Measurements from ENCODE around the gene ZNF324B.
"Not testable (repeated sequence)": the region's sequence is repeated elsewhere in the genome, so short reads cannot be mapped to it uniquely, and the experiment has no call there.

ZNF324B gene

DNA sequence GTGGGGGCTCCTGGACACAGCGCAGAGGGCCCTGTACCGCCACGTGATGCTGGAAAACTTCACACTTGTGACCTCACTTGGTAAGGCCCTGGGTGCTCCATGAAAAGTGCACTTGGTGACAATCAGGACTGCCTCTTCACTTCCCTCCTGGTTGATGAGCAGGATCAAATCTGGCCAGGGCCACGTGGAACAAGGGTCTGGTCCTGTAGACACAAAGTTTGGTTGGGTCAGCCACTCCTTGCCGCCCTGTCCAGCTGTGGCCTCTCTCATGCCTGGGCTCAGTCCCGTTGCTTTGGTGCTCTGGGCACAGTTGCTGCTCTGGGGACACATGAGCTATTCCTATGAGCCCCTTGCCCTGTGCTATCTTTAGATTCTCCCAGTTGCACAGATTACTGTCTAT is 2.3 kb downstream of the ZNF324B start:
- TF ChIP-seq POLR2A (IDR thresholded peaks at IDR 0.05; ENCODE audit: low read depth, low read length) (no peak), TAF1 (IDR thresholded peaks at IDR 0.05; ENCODE audit: low read depth, low read length) (no peak), PAX5 (IDR thresholded peaks at IDR 0.05; ENCODE audit: insufficient read depth, low read length, severe bottlenecking) (no peak), POLR2AphosphoS5 (IDR thresholded peaks at IDR 0.05; ENCODE audit: low read depth, low read length) (no peak), POU2F2 (IDR thresholded peaks at IDR 0.05; ENCODE audit: low read depth, low read length) (no peak), SPI1 (IDR thresholded peaks at IDR 0.05; ENCODE audit: low read depth, low read length) (no peak)
- FAIRE-seq (no peak), DNase-seq (ENCODE audit: insufficient read length, low spot score) (no peak)

DNA sequence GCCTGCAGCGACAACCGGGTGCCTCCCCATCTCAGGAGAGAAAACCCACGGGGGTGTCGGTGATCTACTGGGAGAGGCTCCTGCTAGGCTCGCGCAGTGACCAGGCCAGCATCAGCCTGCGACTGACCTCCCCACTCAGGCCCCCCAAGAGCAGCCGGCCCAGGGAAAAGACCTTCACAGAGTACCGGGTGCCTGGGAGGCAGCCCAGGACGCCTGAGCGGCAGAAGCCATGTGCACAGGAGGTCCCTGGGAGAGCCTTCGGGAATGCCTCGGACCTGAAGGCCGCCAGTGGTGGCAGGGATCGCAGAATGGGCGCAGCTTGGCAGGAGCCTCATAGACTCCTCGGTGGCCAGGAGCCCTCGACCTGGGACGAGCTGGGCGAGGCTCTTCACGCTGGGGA is 3.9 kb downstream of the ZNF324B start:
- DNase-seq (ENCODE audit: insufficient read length, low spot score) (no peak), FAIRE-seq (no peak)
- no peak for TF ChIP-seq PAX5 (IDR thresholded peaks at IDR 0.05; ENCODE audit: insufficient read depth, low read length, severe bottlenecking)
- no peak for TF ChIP-seq SPI1 (IDR thresholded peaks at IDR 0.05; ENCODE audit: low read depth, low read length)
- no peak for TF ChIP-seq POLR2AphosphoS5 (IDR thresholded peaks at IDR 0.05; ENCODE audit: low read depth, low read length)
- TF ChIP-seq TAF1 (IDR thresholded peaks at IDR 0.05; ENCODE audit: low read depth, low read length), result no peak
- no peak for TF ChIP-seq POU2F2 (IDR thresholded peaks at IDR 0.05; ENCODE audit: low read depth, low read length)
- TF ChIP-seq POLR2A (IDR thresholded peaks at IDR 0.05; ENCODE audit: low read depth, low read length), result no peak

DNA sequence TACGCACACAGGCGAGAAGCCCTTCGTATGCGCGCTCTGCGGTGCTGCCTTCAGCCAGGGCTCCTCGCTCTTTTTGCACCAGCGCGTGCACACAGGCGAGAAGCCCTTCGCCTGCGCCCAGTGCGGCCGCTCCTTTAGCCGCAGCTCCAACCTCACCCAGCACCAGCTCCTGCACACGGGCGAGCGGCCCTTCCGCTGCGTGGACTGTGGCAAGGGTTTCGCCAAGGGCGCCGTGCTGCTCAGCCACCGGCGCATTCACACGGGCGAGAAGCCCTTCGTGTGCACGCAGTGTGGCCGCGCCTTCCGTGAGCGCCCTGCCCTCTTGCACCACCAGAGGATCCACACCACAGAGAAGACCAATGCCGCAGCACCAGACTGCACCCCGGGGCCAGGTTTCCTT is 4.7 kb downstream of the ZNF324B start:
- no peak for DNase-seq (ENCODE audit: insufficient read length, low spot score)
- no peak for FAIRE-seq
- TF ChIP-seq SPI1 (IDR thresholded peaks at IDR 0.05; ENCODE audit: low read depth, low read length), result no peak
- TF ChIP-seq PAX5 (IDR thresholded peaks at IDR 0.05; ENCODE audit: insufficient read depth, low read length, severe bottlenecking), result no peak
- TF ChIP-seq TAF1 (IDR thresholded peaks at IDR 0.05; ENCODE audit: low read depth, low read length), result no peak
- no peak for TF ChIP-seq POU2F2 (IDR thresholded peaks at IDR 0.05; ENCODE audit: low read depth, low read length)
- TF ChIP-seq POLR2A (IDR thresholded peaks at IDR 0.05; ENCODE audit: low read depth, low read length), result no peak
- no peak for TF ChIP-seq POLR2AphosphoS5 (IDR thresholded peaks at IDR 0.05; ENCODE audit: low read depth, low read length)

DNA sequence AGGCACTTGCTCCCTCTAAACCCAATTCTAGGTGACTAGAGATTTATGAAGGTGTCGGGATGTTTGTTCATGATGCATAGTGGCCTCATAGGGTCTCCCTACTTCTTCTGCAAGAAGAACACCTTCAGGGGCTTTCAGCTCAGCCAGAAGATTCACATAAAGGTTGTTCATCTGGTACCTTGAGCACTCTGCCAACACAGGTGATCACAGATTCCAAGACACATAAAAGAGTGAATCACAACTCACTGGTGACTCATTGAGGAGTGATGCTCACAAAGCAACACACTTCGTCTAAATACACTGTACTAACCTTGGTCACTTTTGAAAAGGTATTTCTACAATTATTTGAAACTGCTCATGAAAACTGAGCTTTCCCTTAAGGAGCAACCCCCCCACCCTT is 8.6 kb downstream of the ZNF324B start:
- DNase-seq (ENCODE audit: insufficient read length, low spot score), result no peak
- no peak for TF ChIP-seq TAF1 (IDR thresholded peaks at IDR 0.05; ENCODE audit: low read depth, low read length)
- no peak for TF ChIP-seq SPI1 (IDR thresholded peaks at IDR 0.05; ENCODE audit: low read depth, low read length)
- TF ChIP-seq PAX5 (IDR thresholded peaks at IDR 0.05; ENCODE audit: insufficient read depth, low read length, severe bottlenecking), result no peak
- no peak for TF ChIP-seq POU2F2 (IDR thresholded peaks at IDR 0.05; ENCODE audit: low read depth, low read length)
- TF ChIP-seq POLR2AphosphoS5 (IDR thresholded peaks at IDR 0.05; ENCODE audit: low read depth, low read length), result no peak
- no peak for TF ChIP-seq POLR2A (IDR thresholded peaks at IDR 0.05; ENCODE audit: low read depth, low read length)
- FAIRE-seq, result peak; percentile 26

DNA sequence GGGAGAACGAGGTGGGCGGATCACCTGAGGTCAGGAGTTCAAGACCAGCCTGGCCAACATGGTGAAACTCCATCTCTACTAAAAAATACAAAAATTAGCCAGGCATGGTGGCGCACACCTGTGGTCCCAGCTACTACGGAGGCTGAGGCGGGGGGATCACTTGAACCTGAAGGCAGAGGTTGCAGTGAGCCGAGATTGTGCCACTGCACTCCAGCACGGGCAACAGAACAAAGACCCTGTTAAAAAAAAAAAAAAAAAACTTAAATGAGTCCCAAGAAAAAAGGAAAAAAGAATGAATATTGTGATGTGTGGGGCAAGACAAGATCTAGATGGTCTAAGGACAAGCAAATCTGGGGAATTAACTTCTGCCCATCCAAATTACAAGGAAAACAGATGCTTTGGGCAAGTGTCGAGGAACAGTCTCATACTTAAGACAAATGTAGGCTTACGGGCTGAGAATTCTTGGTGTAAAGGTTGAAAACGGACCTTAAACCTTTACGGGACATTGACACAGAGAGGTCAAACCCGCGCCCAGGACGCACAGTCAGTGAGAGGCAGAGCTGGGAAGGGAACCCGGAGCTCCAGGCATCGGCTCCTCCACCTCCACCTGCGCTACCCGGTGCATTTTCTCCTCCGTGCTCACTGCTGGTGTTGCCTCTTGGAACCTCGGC is 14.8 kb downstream of the ZNF324B start:
- no peak for DNase-seq (ENCODE audit: insufficient read length, low spot score)
- no peak for TF ChIP-seq POLR2AphosphoS5 (IDR thresholded peaks at IDR 0.05; ENCODE audit: low read depth, low read length)
- no peak for TF ChIP-seq TAF1 (IDR thresholded peaks at IDR 0.05; ENCODE audit: low read depth, low read length)
- TF ChIP-seq POU2F2 (IDR thresholded peaks at IDR 0.05; ENCODE audit: low read depth, low read length), result no peak
- TF ChIP-seq PAX5 (IDR thresholded peaks at IDR 0.05; ENCODE audit: insufficient read depth, low read length, severe bottlenecking), result no peak
- no peak for TF ChIP-seq SPI1 (IDR thresholded peaks at IDR 0.05; ENCODE audit: low read depth, low read length)
- no peak for TF ChIP-seq POLR2A (IDR thresholded peaks at IDR 0.05; ENCODE audit: low read depth, low read length)
- no peak for FAIRE-seq

DNA sequence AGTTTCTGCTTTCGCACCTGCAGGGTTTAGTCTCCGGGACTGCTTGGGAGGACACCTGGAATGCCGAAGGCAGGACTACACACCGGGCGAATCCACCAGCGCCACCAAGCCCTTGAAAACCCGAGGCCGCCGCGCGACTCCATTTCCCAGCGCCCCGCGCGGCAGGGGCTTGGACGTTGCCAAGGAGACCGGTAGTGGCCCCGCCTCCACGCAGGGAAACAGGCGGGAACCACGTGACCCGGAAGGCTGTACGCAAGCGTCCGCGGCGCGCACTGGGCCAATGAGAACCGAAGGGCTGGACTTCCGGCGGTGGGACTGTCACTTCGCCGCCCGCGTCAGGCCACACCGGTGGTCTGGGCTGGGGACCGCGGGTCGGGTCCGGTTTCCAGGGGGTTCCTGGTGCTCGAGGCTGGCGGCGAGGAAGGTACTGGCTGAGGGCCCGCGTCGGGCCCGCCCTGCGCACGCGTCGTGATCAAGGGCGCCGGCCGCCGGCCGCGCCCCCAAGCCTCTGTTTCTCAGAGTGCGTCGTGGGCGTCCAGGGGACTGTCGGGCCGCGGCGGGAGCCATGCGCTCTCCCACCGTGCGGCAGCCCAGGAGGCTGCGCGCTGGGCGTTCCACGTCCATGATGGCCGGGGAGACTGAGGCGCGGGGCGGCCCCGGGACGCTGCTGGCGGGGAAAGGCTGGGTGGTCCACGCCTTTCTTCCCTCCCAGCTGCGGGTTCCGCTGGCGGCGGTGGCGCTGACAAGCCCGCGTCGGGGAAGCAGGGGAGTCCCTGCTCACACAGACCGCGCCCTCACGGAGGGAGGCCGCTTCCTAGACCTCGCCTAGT is 15.6 kb downstream of the ZNF324B start, which contains the start of gene ZNF324:
Gene ZNF324 (plus strand): TSS at position 321 of the 830 bp plus-strand sequence. CDS start 2,106 bp downstream, outside the sequence.
- peak; percentile 99 for DNase-seq (ENCODE audit: insufficient read length, low spot score)
- TF ChIP-seq POU2F2 (IDR thresholded peaks at IDR 0.05; ENCODE audit: low read depth, low read length), result no peak
- TF ChIP-seq SPI1 (IDR thresholded peaks at IDR 0.05; ENCODE audit: low read depth, low read length), result no peak
- TF ChIP-seq POLR2A (IDR thresholded peaks at IDR 0.05; ENCODE audit: low read depth, low read length), result peak; percentile 68; the same call in 1 of the 2 replicates
- TF ChIP-seq TAF1 (IDR thresholded peaks at IDR 0.05; ENCODE audit: low read depth, low read length), result peak; percentile 75
- no peak for TF ChIP-seq PAX5 (IDR thresholded peaks at IDR 0.05; ENCODE audit: insufficient read depth, low read length, severe bottlenecking)
- peak; percentile 77 for TF ChIP-seq POLR2AphosphoS5 (IDR thresholded peaks at IDR 0.05; ENCODE audit: low read depth, low read length)
- peak; percentile 99 for FAIRE-seq

DNA sequence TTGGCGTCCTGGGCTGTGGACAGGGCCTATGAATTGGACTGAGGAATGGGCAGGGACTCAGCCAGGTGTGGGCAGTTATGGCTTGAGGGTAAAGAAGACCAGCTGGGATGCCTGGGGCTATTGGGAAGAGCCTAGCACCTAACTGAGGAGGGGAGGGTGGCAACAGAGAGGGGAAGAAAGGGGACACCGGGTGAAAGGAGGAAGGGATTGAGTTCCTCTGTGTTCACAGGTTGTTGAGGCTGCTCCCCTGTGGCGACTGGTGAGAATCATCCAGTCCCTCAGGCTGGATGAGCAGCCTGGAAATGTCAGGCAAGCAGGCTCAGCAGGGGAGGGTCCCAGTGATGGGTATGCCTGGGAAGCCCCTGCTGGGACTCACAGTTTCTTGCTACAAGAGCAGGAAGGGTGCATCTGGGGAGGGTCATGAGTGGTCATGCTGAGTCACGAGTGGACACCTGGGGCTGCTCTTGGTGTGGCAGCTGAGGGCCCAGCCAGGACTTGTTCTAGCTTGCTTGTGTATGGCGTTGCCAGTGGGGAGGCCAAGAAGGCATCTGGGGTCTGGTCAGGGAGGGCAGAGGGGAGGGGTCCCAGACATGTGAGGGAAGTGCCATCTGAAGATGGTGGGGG is 16.9 kb downstream of the ZNF324B start:
- no peak for TF ChIP-seq SPI1 (IDR thresholded peaks at IDR 0.05; ENCODE audit: low read depth, low read length)
- TF ChIP-seq POU2F2 (IDR thresholded peaks at IDR 0.05; ENCODE audit: low read depth, low read length), result 0 out of 2 replicates have a peak, but pooled peaks have one; percentile 8
- DNase-seq (ENCODE audit: insufficient read length, low spot score), result no peak
- FAIRE-seq, result no peak

DNA sequence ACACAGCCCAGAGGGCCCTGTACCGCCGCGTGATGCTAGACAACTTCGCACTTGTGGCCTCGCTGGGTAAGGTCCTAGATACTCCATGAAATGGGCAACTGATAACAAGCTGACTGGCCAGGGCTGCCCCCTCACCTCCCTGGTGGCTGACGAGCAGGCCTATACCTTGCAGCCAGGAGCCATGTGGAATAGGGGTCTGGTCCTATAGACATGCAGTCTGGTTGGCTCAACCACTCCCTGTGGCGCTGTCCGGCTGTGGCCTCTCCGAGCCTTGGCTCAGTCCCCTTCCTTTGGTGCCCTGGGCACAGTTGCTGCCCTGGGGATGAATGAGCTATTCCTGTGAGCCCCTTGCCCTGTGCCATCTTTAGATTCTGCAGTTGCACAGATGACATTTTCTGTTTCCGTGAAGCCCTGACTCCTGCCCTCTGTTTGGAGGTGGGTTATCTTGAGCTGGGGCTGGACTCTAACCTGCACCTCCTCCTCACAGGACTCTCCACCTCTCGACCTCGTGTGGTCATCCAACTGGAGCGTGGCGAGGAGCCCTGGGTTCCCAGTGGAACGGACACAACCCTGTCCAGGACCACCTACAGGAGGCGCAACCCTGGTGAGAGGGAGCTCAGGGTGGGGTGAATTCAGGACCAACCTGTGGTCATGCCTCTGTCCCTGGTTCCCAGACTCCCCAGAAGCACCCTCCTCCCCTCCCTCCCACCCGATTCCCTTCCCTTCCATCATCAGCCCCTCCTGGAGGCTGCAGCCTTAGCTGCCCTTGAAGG is 18.0 kb downstream of the ZNF324B start:
- no peak for TF ChIP-seq POLR2AphosphoS5 (IDR thresholded peaks at IDR 0.05; ENCODE audit: low read depth, low read length)
- no peak for TF ChIP-seq PAX5 (IDR thresholded peaks at IDR 0.05; ENCODE audit: insufficient read depth, low read length, severe bottlenecking)
- no peak for TF ChIP-seq POU2F2 (IDR thresholded peaks at IDR 0.05; ENCODE audit: low read depth, low read length)
- TF ChIP-seq SPI1 (IDR thresholded peaks at IDR 0.05; ENCODE audit: low read depth, low read length), result no peak
- TF ChIP-seq TAF1 (IDR thresholded peaks at IDR 0.05; ENCODE audit: low read depth, low read length), result no peak
- no peak for TF ChIP-seq POLR2A (IDR thresholded peaks at IDR 0.05; ENCODE audit: low read depth, low read length)
- FAIRE-seq (no peak), DNase-seq (ENCODE audit: insufficient read length, low spot score) (no peak)

DNA sequence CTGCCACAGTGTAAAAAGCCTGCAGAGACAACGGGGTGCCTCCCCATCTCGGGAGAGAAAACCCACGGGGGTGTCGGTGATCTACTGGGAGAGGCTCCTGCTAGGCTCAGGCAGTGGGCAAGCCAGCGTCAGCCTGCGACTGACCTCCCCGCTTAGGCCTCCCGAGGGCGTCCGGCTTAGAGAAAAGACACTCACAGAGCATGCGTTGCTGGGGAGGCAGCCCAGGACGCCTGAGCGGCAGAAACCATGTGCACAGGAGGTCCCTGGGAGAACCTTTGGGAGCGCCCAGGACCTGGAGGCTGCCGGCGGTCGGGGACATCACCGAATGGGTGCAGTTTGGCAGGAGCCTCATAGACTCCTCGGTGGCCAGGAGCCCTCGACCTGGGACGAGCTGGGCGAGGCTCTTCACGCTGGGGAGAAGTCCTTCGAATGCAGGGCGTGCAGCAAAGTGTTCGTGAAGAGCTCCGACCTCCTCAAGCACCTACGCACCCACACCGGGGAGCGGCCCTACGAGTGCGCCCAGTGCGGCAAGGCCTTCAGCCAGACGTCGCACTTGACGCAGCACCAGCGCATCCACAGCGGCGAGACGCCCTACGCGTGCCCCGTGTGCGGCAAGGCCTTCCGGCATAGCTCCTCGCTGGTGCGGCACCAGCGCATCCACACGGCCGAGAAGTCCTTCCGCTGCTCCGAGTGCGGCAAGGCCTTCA is 19.6 kb downstream of the ZNF324B start:
- not testable (repeated sequence) for FAIRE-seq; DNase-seq (ENCODE audit: insufficient read length, low spot score)

Data from GM12891 (cell line).